Measurements from ENCODE around the gene CYP4F22. TPM values are rescaled to one million over a fixed set of nuclear protein-coding genes. Genes with fewer than 3 reads are reported as not detected.

The CYP4F22 gene
- total RNA-seq, 2 donors from 2014 or later: 0.19 to 0.22 TPM

- H3K9me3 ChIP-seq: no peaks in the 10 kb centered on the region
- H3K27me3 ChIP-seq: no peaks in the 10 kb centered on the region
- H3K4me3 ChIP-seq: no peak overlapping the region
- DNase-seq: no peak
- intact Hi-C loops (cut with DNase I): no loop called here
- no peak for TF ChIP-seq CTCF (IDR thresholded peaks at IDR 0.05)
- H3K9ac ChIP-seq (ENCODE audit: low read depth in 2 of 2, low read length in 2 of 2): no peak overlapping the region
- H3K36me3 ChIP-seq: no peaks in the 10 kb centered on the region
- no peak overlapping the region for H3K27ac ChIP-seq
- no peaks in the 10 kb centered on the region for H3K4me1 ChIP-seq
Observed at GRCh38 chr19:15516363-15516762, 8.0 kb downstream of the CYP4F22 start.

GRCh38 chr19:15517778-15518177 is 9.5 kb downstream of the CYP4F22 start:
- intact Hi-C loops (cut with DNase I): no loop called here
- DNase-seq: no peak
- Histone ChIP-seq H3K4me3 (no peak overlapping the region), H3K27me3 (no peaks in the 10 kb centered on the region), H3K4me1 (no peaks in the 10 kb centered on the region), H3K36me3 (no peaks in the 10 kb centered on the region), H3K9me3 (no peaks in the 10 kb centered on the region), H3K27ac (no peak overlapping the region), H3K9ac (ENCODE audit: low read depth in 2 of 2, low read length in 2 of 2) (no peak overlapping the region)
- TF ChIP-seq CTCF (IDR thresholded peaks at IDR 0.05): no peak

- H3K4me1 ChIP-seq: no peaks in the 10 kb centered on the region
- H3K4me3 ChIP-seq: no peak overlapping the region
- no peak overlapping the region for H3K9ac ChIP-seq (ENCODE audit: low read depth in 2 of 2, low read length in 2 of 2)
- no peaks in the 10 kb centered on the region for H3K36me3 ChIP-seq
- DNase-seq: no peak
- no peak overlapping the region for H3K27ac ChIP-seq
- no peaks in the 10 kb centered on the region for H3K9me3 ChIP-seq
- no peak for TF ChIP-seq CTCF (IDR thresholded peaks at IDR 0.05)
- H3K27me3 ChIP-seq: no peaks in the 10 kb centered on the region
- intact Hi-C loops (cut with DNase I): no loop called here
Observed at GRCh38 chr19:15519433-15519976, 11.2 kb downstream of the CYP4F22 start.

GRCh38 chr19:15524781-15525180 is 16.5 kb downstream of the CYP4F22 start:
- Histone ChIP-seq H3K9ac (ENCODE audit: low read depth in 2 of 2, low read length in 2 of 2) (no peak overlapping the region), H3K27me3 (no peaks in the 10 kb centered on the region), H3K27ac (no peak overlapping the region), H3K4me1 (no peaks in the 10 kb centered on the region), H3K36me3 (no peaks in the 10 kb centered on the region), H3K4me3 (no peak overlapping the region), H3K9me3 (no peaks in the 10 kb centered on the region)
- no peak for TF ChIP-seq CTCF (IDR thresholded peaks at IDR 0.05)
- no peak for DNase-seq
- intact Hi-C loops (cut with DNase I): no loop called here

GRCh38 chr19:15525291-15525690 is 17.0 kb downstream of the CYP4F22 start:
- no peaks in the 10 kb centered on the region for H3K36me3 ChIP-seq
- no peak overlapping the region for H3K4me3 ChIP-seq
- no peak for DNase-seq
- H3K9ac ChIP-seq (ENCODE audit: low read depth in 2 of 2, low read length in 2 of 2): no peak overlapping the region
- H3K27me3 ChIP-seq: no peaks in the 10 kb centered on the region
- H3K4me1 ChIP-seq: no peaks in the 10 kb centered on the region
- H3K9me3 ChIP-seq: no peaks in the 10 kb centered on the region
- no peak for TF ChIP-seq CTCF (IDR thresholded peaks at IDR 0.05)
- intact Hi-C loops (cut with DNase I): no loop called here
- no peak overlapping the region for H3K27ac ChIP-seq

Data from colonic mucosa (tissue), 4 donors.